ENCODE data around the gene SQOR. TPM values are rescaled to one million over a fixed set of nuclear protein-coding genes. Genes with fewer than 3 reads are reported as not detected.
"Not testable (repeated sequence)": the region's sequence is repeated elsewhere in the genome, so short reads cannot be mapped to it uniquely, and the experiment has no call there.

SQOR gene
- total and polyA plus RNA-seq, 2 experiments from 2014 or later = 0.23 TPM; not detected in 1

DNA sequence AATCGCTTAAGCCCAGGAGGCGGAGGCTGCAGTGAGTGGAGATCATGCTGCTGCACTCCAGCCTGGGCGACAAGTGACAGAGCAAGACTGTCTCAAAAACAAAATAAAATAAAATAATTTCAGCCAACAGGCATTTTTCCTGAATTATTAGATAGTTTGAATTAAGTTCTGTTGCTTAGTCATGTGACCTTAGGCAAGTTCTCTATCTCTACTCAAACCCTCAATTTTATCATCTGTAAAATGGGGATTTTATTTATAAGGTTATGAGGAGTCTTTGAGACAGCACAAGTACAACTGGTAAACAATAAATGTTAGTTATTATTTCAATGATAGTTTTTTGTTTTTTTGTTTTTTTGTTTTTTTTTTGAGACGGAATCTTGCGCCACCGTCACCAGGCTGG is 13.0 kb downstream of the SQOR start:
- H2AFZ ChIP-seq = no peak overlapping the region
- no peak overlapping the region for H3K4me3 Mint-ChIP-seq
- H3K27me3 ChIP-seq (ENCODE audit: insufficient read depth) = no peaks in the 10 kb centered on the region
- H3K27me3 Mint-ChIP-seq (ENCODE audit: insufficient read depth, low read depth, poor library complexity) = peaks cover 4% of the 10 kb centered on the region
- H3K4me1 ChIP-seq (ENCODE audit: insufficient read depth) = no peaks in the 10 kb centered on the region
- no peak for ATAC-seq
- peaks cover 67% of the 10 kb centered on the region for H3K9me3 Mint-ChIP-seq
- no peak overlapping the region for H3K27ac ChIP-seq (ENCODE audit: low read depth)
- no peak overlapping the region for H3K4me2 ChIP-seq
- peaks cover 13% of the 10 kb centered on the region for H3K36me3 Mint-ChIP-seq (ENCODE audit: low read depth)
- H3K9me2 ChIP-seq (ENCODE audit: insufficient read depth) = no peaks in the 10 kb centered on the region
- H3K79me2 ChIP-seq (replicated peaks; ENCODE audit: insufficient read depth) = no peaks in the 10 kb centered on the region
- H4K20me1 ChIP-seq (replicated peaks; ENCODE audit: insufficient read depth) = no peaks in the 10 kb centered on the region
- no peak overlapping the region for H3K27ac Mint-ChIP-seq
- no peak overlapping the region for H3K4me3 ChIP-seq
- no peaks in the 10 kb centered on the region for H3F3A ChIP-seq (replicated peaks; ENCODE audit: low read depth)
- TF ChIP-seq EZH2phosphoT487 (IDR thresholded peaks at IDR 0.05; ENCODE audit: unreplicated experiment) (no peak), ZNF114 (CRISPR knock-in tag; IDR thresholded peaks at IDR 0.05) (no peak)
- no peak for DNase-seq (ENCODE audit: low spot score)
- H3K36me3 ChIP-seq (ENCODE audit: insufficient read depth) = no peaks in the 10 kb centered on the region
- no peaks in the 10 kb centered on the region for H3K4me1 Mint-ChIP-seq

- peaks cover 4% of the 10 kb centered on the region for H3K27me3 Mint-ChIP-seq (ENCODE audit: insufficient read depth, low read depth, poor library complexity)
- peaks cover 70% of the 10 kb centered on the region for H3K9me3 Mint-ChIP-seq
- H3K36me3 ChIP-seq (ENCODE audit: insufficient read depth) = no peaks in the 10 kb centered on the region
- no peaks in the 10 kb centered on the region for H3K27me3 ChIP-seq (ENCODE audit: insufficient read depth)
- H3K36me3 Mint-ChIP-seq (ENCODE audit: low read depth) = peaks cover 18% of the 10 kb centered on the region
- TF ChIP-seq ZNF114 (CRISPR knock-in tag; IDR thresholded peaks at IDR 0.05) = no peak
- no peak for TF ChIP-seq STAT1 (IDR thresholded peaks at IDR 0.05; ENCODE audit: unreplicated experiment)
- no peaks in the 10 kb centered on the region for H4K20me1 ChIP-seq (replicated peaks; ENCODE audit: insufficient read depth)
- no peaks in the 10 kb centered on the region for H3K4me1 ChIP-seq (ENCODE audit: insufficient read depth)
- H3K27ac Mint-ChIP-seq = no peak overlapping the region
- no peaks in the 10 kb centered on the region for H3K9me2 ChIP-seq (ENCODE audit: insufficient read depth)
- H3K4me1 Mint-ChIP-seq = no peaks in the 10 kb centered on the region
- H2AFZ ChIP-seq = no peak overlapping the region
- H3K79me2 ChIP-seq (replicated peaks; ENCODE audit: insufficient read depth) = no peaks in the 10 kb centered on the region
- no peak overlapping the region for H3K4me2 ChIP-seq
- ATAC-seq (no peak), DNase-seq (ENCODE audit: low spot score) (no peak)
- H3K4me3 Mint-ChIP-seq = no peak overlapping the region
- H3K4me3 ChIP-seq = no peak overlapping the region
- H3F3A ChIP-seq (replicated peaks; ENCODE audit: low read depth) = no peaks in the 10 kb centered on the region
- no peak overlapping the region for H3K27ac ChIP-seq (ENCODE audit: low read depth)
These were observed 13.8 kb downstream of the SQOR start for GRCh38 chr15:45648521-45649200.

DNA sequence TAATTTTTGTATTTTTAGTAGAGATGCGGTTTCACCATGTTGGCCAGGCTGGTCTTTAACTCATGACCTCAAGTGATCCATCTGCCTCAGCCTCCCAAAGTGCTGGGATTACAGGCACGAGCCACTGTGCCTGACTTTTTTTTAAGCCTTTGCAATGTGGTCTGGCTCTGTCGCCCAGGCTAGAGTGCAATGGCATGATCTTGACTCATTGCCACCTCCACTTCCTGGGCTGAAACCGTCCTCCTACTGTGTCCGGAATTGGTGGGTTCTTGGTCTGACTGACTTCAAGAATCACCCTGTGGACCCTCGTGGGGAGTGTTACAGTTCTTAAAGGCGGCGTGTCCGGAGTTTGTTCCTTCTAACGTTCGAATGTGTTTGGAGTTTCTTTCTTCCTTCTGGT is 15.2 kb downstream of the SQOR start:
- not testable (repeated sequence) for DNase-seq (ENCODE audit: low spot score); H3K27ac Mint-ChIP-seq; H3K27me3 ChIP-seq (ENCODE audit: insufficient read depth)

GRCh38 chr15:45650889-45651525 is 16.2 kb downstream of the SQOR start:
- Mint-ChIP-seq H3K27ac (no peak overlapping the region), H3K4me3 (no peak overlapping the region), H3K27me3 (ENCODE audit: insufficient read depth, low read depth, poor library complexity) (peaks cover 4% of the 10 kb centered on the region), H3K9me3 (peaks cover 67% of the 10 kb centered on the region), H3K4me1 (no peaks in the 10 kb centered on the region), H3K36me3 (ENCODE audit: low read depth) (peaks cover 18% of the 10 kb centered on the region)
- Histone ChIP-seq H3K9me2 (ENCODE audit: insufficient read depth) (no peaks in the 10 kb centered on the region), H3F3A (replicated peaks; ENCODE audit: low read depth) (no peaks in the 10 kb centered on the region), H4K20me1 (replicated peaks; ENCODE audit: insufficient read depth) (no peaks in the 10 kb centered on the region), H2AFZ (no peak overlapping the region), H3K4me2 (no peak overlapping the region), H3K4me3 (no peak overlapping the region), H3K27me3 (ENCODE audit: insufficient read depth) (no peaks in the 10 kb centered on the region), H3K4me1 (ENCODE audit: insufficient read depth) (no peaks in the 10 kb centered on the region), H3K79me2 (replicated peaks; ENCODE audit: insufficient read depth) (no peaks in the 10 kb centered on the region), H3K27ac (ENCODE audit: low read depth) (no peak overlapping the region), H3K36me3 (ENCODE audit: insufficient read depth) (no peaks in the 10 kb centered on the region)
- ATAC-seq (no peak), DNase-seq (ENCODE audit: low spot score) (no peak)
- no peak for TF ChIP-seq EZH2 (IDR thresholded peaks at IDR 0.05; ENCODE audit: low read depth, unreplicated experiment)
- no peak for TF ChIP-seq NANOG (IDR thresholded peaks at IDR 0.05; ENCODE audit: borderline replicate concordance)
- TF ChIP-seq EZH2phosphoT487 (IDR thresholded peaks at IDR 0.05; ENCODE audit: unreplicated experiment) = no peak
- TF ChIP-seq ZNF114 (CRISPR knock-in tag; IDR thresholded peaks at IDR 0.05) = no peak
- no peak for TF ChIP-seq JUNB (IDR thresholded peaks at IDR 0.05; ENCODE audit: unreplicated experiment)
- no peak for TF ChIP-seq REST (IDR thresholded peaks at IDR 0.05; ENCODE audit: unreplicated experiment)
- TF ChIP-seq ZNF331 (CRISPR knock-in tag; IDR thresholded peaks at IDR 0.05; ENCODE audit: low read depth) = no peak

More for the DNA sequence above, 15.2 kb downstream of the SQOR start:
- H3K9me2 ChIP-seq (ENCODE audit: insufficient read depth); H3K4me2 ChIP-seq; H3K27me3 Mint-ChIP-seq (ENCODE audit: insufficient read depth, low read depth, poor library complexity); H3K79me2 ChIP-seq (replicated peaks; ENCODE audit: insufficient read depth); H2AFZ ChIP-seq; H3K36me3 ChIP-seq (ENCODE audit: insufficient read depth); H3F3A ChIP-seq (replicated peaks; ENCODE audit: low read depth); ATAC-seq; H3K27ac ChIP-seq (ENCODE audit: low read depth); H3K4me3 ChIP-seq; H3K4me3 Mint-ChIP-seq; H3K4me1 ChIP-seq (ENCODE audit: insufficient read depth); H4K20me1 ChIP-seq (replicated peaks; ENCODE audit: insufficient read depth); H3K4me1 Mint-ChIP-seq: not testable (repeated sequence)
- peaks cover 73% of the 10 kb centered on the region for H3K9me3 Mint-ChIP-seq
- H3K36me3 Mint-ChIP-seq (ENCODE audit: low read depth) = peaks cover 18% of the 10 kb centered on the region

Measured in GM23338 (cell line).